GM12891 (cell line): ENCODE data around the gene KCNG2.

Experiments
- PAX5 ChIP-seq: IDR thresholded peaks from 2 replicates; pipeline ENCODE4 v1.6.1; 2011; ENCODE audit warnings: low read length, moderate library complexity, mild to moderate bottlenecking; ENCODE audit not compliant: insufficient read depth, severe bottlenecking
- POLR2A ChIP-seq: IDR thresholded peaks from 2 replicates; pipeline ENCODE4 v1.6.1; 2011; ENCODE audit warnings: low read depth, low read length, control low read depth
- POLR2AphosphoS5 ChIP-seq: IDR thresholded peaks from 2 replicates; pipeline ENCODE4 v1.6.1; 2011; ENCODE audit warnings: low read depth, low read length, control low read depth
- POU2F2 ChIP-seq: IDR thresholded peaks from 2 replicates; pipeline ENCODE4 v1.6.1; 2011; ENCODE audit warnings: low read depth, mild to moderate bottlenecking, control low read depth, low read length, moderate library complexity
- SPI1 ChIP-seq: IDR thresholded peaks from 2 replicates; pipeline ENCODE4 v1.6.1; 2011; ENCODE audit warnings: low read depth, low read length, control low read depth
- TAF1 ChIP-seq: IDR thresholded peaks from 2 replicates; pipeline ENCODE4 v1.6.1; 2011; ENCODE audit warnings: low read depth, low read length, control low read depth

DNA sequence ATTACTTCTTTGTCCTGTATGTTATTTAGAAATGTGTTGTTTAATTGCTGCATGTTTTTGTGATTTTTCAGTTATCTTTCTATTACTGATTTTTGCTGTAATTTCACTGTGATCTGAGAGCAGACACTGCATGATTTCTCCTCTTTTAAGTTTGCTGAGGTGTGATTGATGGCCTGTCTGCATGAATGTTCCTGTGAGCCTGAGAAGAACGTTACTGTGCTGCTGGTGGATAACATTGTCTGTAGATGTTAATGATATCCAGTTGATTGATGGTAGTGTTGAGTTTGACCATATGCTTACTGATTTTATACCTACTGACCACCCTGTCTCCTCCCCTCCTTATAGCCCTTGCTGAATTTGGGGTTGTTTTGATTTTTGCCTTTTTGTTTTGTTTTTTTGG, 37.4 kb upstream of the KCNG2 start:
- TF ChIP-seq POLR2A: no peak
- TF ChIP-seq TAF1: no peak
- TF ChIP-seq POLR2AphosphoS5: no peak
- no peak for TF ChIP-seq PAX5
- TF ChIP-seq SPI1: no peak
- no peak for TF ChIP-seq POU2F2
